ENCODE results near the gene MRGPRG. TPM values are rescaled to one million over a fixed set of nuclear protein-coding genes. Genes with fewer than 3 reads are reported as not detected.

The MRGPRG gene
- total and polyA plus RNA-seq, 9 of the 15 experiments (the other 6 are each of a cell fraction or from before 2014, with no cell fraction given), result not detected

GRCh38 chr11:3221408-3222002 is 2.9 kb upstream of the MRGPRG start:
- 26% methylated on average over 20 of the region's 27 CpGs for WGBS (ENCODE audit: insufficient coverage, low coverage, missing lambda C conversion rate)
- H3K9me3 ChIP-seq (replicated peaks; ENCODE audit: control insufficient read depth, insufficient read depth, low read depth, low read length), result no peaks in the 10 kb centered on the region
- DNase-seq (ENCODE audit: extremely low read depth in 1 of 4, low spot score in 3 of 4), result no peak
- TF ChIP-seq, protein P1, sequence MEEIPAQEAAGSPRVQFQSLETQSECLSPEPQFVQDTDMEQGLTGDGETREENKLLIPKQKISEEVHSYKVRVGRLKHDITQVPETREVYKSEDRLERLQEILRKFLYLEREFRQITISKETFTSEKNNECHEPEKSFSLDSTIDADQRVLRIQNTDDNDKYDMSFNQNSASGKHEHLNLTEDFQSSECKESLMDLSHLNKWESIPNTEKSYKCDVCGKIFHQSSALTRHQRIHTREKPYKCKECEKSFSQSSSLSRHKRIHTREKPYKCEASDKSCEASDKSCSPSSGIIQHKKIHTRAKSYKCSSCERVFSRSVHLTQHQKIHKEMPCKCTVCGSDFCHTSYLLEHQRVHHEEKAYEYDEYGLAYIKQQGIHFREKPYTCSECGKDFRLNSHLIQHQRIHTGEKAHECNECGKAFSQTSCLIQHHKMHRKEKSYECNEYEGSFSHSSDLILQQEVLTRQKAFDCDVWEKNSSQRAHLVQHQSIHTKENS (CRISPR knock-in tag; IDR thresholded peaks at IDR 0.05), result no peak
- TF ChIP-seq DACH1 (IDR thresholded peaks at IDR 0.05; ENCODE audit: partially characterized antibody) (no peak), EP300 (IDR thresholded peaks at IDR 0.05; ENCODE audit: low read length) (no peak), GATA2 (CRISPR knock-in tag; IDR thresholded peaks at IDR 0.05) (0 out of 2 replicates have a peak, but pooled peaks have one; percentile 28)
- peak overlapping the region; percentile 17; the same call in 1 of the 2 replicates for H2AFZ ChIP-seq (ENCODE audit: low read depth, low read length)
- H3K9me1 ChIP-seq (ENCODE audit: control insufficient read depth, insufficient read depth, low read length), result no peaks in the 10 kb centered on the region
- intact Hi-C loops (cut with micrococcal nuclease), result no loop called here
- H3K27me3 ChIP-seq (ENCODE audit: control insufficient read depth in 2 of 2, insufficient read depth in 2 of 2, low read length in 2 of 2), result no peaks in the 10 kb centered on the region
- ChIA-PET CTCF (ENCODE audit: low intra/inter-chr PET ratio) (no interaction called here), POLR2A (interaction anchor here (0.6 to 1.0 kb wide), 2 partner anchors 11 to 13 kb away, joined by 3 read pairs; partner anchors contain the start of gene MRGPRE)
- BruUV-seq (replicated peaks), result no TSS peak
- ATAC-seq, result no peak
- FAIRE-seq, result no peak
- no peak overlapping the region for H3K4me3 ChIP-seq
- H3K36me3 ChIP-seq (ENCODE audit: control insufficient read depth, insufficient read depth, low read length), result no peaks in the 10 kb centered on the region
- H3K27ac ChIP-seq (ENCODE audit: extremely low read depth, low read depth, low read length), result no peak overlapping the region
- in situ Hi-C loops (cut with MboI), result no loop called here
- no peaks in the 10 kb centered on the region for H4K20me1 ChIP-seq (replicated peaks; ENCODE audit: control insufficient read depth, insufficient read depth, low read length)
- no peaks in the 10 kb centered on the region for H3K79me2 ChIP-seq (ENCODE audit: control insufficient read depth, insufficient read depth, low read length)
- H3K9ac ChIP-seq (ENCODE audit: insufficient read depth in 1 of 2, low read depth in 2 of 2, low read length in 2 of 2), result peak overlapping the region in 1 of 2 experiments; percentile 40; a peak in 1 of 4 replicates
- H3K4me2 ChIP-seq (ENCODE audit: insufficient read depth, low read length), result no peak overlapping the region
- H3K4me1 ChIP-seq (replicated peaks in 1 of 2; ENCODE audit: control insufficient read depth in 2 of 2, insufficient read depth in 2 of 2, low read length in 2 of 2), result peaks cover 15 to 94% of the 10 kb centered on the region in 2 experiments; a peak in 4 of 5 replicates

Measured in K562 (cell line).